H1 (cell line): Measurements from ENCODE around the gene OSMR. TPM values are rescaled to one million over a fixed set of nuclear protein-coding genes. Genes with fewer than 3 reads are reported as not detected.

Source experiments
- ASH2L ChIP-seq: fragments of 200-600, 300-600 bp; sonication (generic); IDR thresholded peaks from one replicate; pipeline ENCODE4 v1.7.1; 2017; ENCODE audit warnings: low read length
- BACH1 ChIP-seq: IDR thresholded peaks from 2 replicates; pipeline ENCODE4 v1.6.1; 2012; ENCODE audit warnings: low read length, improper control_type of control experiment
- CHD7 ChIP-seq: fragments of 300-600 bp; sonication (generic); IDR thresholded peaks from 2 replicates; pipeline ENCODE4 v1.7.1; 2012; ENCODE audit warnings: low read length, moderate library complexity, mild to moderate bottlenecking, inconsistent platforms; ENCODE audit not compliant: insufficient replicate concordance
- NRF1 ChIP-seq: IDR thresholded peaks from 2 replicates; pipeline ENCODE4 v1.6.1; 2011; ENCODE audit warnings: mild to moderate bottlenecking, low read depth, low read length, improper control_type of control experiment
- polyA plus RNA-seq, 7 experiments: library from polyadenylated mRNA; depleted of rRNA in 3 of 7; stranded (reverse) in 5 of 7; unstranded in 2 of 7; fragments of >200 nt in 5 of 7; fragments of 200-250 nt in 2 of 7; gene quantifications; 1 replicate in 5 of 7; 2 replicates in 1 of 7; 4 replicates in 1 of 7; pipeline versions ENCODE4 v1.2.1 to v1.2.3, GENCODE V29; 2011 to 2013; ENCODE audit warnings: missing spikeins in 2 of 7, mixed read lengths in 2 of 7
- total RNA-seq: library from RNA; stranded (reverse); fragmentation: NEBNext Ultra II Directional; extraction: Animal tissue kit (Norgen Biotek cat#: 25700); gene quantifications from 2 replicates; pipeline ENCODE4 v1.2.1, GENCODE V29; 2021
- TF ChIP-seq, protein P1 (sequence below): IDR thresholded peaks from 2 replicates; pipeline ENCODE4 v1.6.1; 2011; ENCODE audit warnings: low read length, improper control_type of control experiment

The OSMR gene
- total and polyA plus RNA-seq, 2 of the 8 experiments (the other 6 are each of a cell fraction or from before 2014, with no cell fraction given), result 2.3 to 2.6 TPM

DNA sequence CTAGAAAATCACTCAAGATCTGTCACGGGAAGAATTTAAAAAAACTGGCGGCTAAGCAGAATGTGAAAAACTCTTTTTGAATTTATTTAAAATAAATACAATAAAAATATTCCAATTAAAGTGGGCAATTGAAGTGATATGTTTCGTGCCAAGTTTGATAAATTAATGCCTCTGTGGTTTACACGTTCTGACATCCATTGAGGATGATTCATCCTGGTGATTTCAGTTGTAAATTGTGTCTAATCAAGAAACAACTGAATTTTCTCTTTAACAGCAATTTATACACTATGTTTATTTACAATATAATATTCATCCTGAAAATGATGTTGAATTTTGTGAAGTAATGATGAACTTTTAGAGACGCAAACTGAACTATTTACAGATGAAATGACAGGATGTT is 21.0 kb upstream of the OSMR start (continued):
- no peak for TF ChIP-seq BACH1
- TF ChIP-seq, protein P1, sequence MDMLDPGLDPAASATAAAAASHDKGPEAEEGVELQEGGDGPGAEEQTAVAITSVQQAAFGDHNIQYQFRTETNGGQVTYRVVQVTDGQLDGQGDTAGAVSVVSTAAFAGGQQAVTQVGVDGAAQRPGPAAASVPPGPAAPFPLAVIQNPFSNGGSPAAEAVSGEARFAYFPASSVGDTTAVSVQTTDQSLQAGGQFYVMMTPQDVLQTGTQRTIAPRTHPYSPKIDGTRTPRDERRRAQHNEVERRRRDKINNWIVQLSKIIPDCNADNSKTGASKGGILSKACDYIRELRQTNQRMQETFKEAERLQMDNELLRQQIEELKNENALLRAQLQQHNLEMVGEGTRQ, result no peak
- no peak for TF ChIP-seq ASH2L
- TF ChIP-seq CHD7, result no peak
- no peak for TF ChIP-seq NRF1
